GM06990 (cell line): ENCODE measurements around the gene DIABLO.

Experiments used
- DNase-seq: peaks from one replicate; pipeline ENCODE4 v3.0.0-alpha.2; 2011; ENCODE audit not compliant: insufficient read length; ENCODE audit errors: extremely low read depth
- H3K27me3 ChIP-seq: replicated peaks from 2 replicates; pipeline ENCODE4 v1.6.0; 2011; ENCODE audit warnings: low read length; ENCODE audit not compliant: control insufficient read depth, insufficient read depth
- H3K36me3 ChIP-seq: 2 replicates; pipeline ENCODE4 v1.5.1; 2011; ENCODE audit warnings: low read length; ENCODE audit not compliant: control insufficient read depth, insufficient read depth
- H3K4me3 ChIP-seq: replicated peaks from 2 replicates; pipeline ENCODE4 v1.5.1; 2011; ENCODE audit warnings: low read depth, mild to moderate bottlenecking, control low read depth, low read length
- CTCF ChIP-seq: IDR thresholded peaks from 2 replicates; pipeline ENCODE4 v1.5.1; 2011; ENCODE audit warnings: low read length, control low read depth, mild to moderate bottlenecking, inconsistent platforms; ENCODE audit not compliant: insufficient read depth, poor library complexity, severe bottlenecking

DIABLO gene

DNA sequence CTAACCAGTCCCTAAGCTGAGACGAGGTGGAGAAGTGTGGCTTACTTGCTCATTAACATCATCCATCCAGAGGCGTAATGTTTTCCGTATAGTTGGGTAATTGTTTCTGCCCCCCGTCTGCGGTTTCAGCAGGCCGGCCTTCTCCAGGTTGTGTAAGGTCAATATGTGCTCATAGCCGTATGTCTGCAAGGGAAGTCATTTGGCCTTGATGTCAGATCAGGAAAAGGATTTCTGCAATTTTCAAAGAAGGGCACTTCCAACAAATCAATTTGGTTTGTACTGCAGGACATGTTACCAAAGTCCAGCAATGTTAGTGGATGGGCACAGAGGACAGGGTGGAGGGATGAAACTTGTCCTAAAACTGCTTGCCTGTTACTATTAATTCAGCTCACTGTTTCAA is 9.9 kb upstream of the DIABLO start:
- Histone ChIP-seq H3K4me3 (no peak overlapping the region), H3K27me3 (no peaks in the 10 kb centered on the region), H3K36me3 (peaks cover 4% of the 10 kb centered on the region)
- TF ChIP-seq CTCF: no peak
- no peak for DNase-seq

DNA sequence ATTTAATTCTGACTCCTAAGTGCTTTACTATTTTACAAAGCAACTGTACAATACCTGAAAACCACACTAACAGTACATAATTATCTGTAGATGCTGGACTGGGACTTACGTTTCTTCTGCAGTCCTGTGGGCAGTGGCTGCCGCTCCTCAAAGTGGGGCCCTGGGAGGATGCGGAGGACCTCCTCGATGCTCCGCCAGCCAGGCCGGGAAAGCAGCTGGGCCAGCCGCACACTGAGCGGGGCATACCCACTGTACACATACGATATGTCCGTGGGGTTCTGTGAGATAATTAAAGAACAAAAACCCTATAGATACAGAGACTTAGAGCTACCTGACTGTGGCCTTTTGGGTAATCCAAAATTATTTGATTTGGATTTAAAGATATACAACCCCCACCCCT is 6.8 kb upstream of the DIABLO start:
- Histone ChIP-seq H3K27me3 (no peaks in the 10 kb centered on the region), H3K4me3 (no peak overlapping the region), H3K36me3 (peaks cover 6% of the 10 kb centered on the region)
- no peak for DNase-seq
- TF ChIP-seq CTCF: no peak

GRCh38 chr12:122230798-122231197 is 4.9 kb upstream of the DIABLO start:
- Histone ChIP-seq H3K4me3 (no peak overlapping the region), H3K27me3 (no peaks in the 10 kb centered on the region), H3K36me3 (peaks cover 6% of the 10 kb centered on the region)
- no peak for TF ChIP-seq CTCF
- no peak for DNase-seq

DNA sequence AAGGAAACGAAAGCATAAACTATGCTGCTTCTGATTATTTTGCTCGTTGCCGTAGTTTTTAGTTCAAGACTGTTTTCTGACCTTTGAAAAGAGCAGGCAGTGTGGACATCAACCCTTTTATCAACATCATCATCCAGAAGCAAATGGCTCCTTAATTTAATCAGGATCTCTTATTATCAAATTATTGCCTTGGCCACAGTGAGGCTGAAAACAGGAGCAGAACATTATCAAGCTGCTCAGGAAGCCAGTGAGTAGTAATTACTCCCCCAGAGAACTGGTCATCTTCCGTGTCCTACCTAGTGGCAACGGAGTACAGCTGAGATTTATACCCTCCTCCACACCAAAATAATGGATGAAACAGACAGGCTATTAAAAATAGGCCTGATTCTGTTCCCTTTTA is 2.2 kb upstream of the DIABLO start:
- Histone ChIP-seq H3K4me3 (no peak overlapping the region), H3K36me3 (peaks cover 3% of the 10 kb centered on the region), H3K27me3 (no peaks in the 10 kb centered on the region)
- no peak for TF ChIP-seq CTCF
- DNase-seq: no peak

DNA sequence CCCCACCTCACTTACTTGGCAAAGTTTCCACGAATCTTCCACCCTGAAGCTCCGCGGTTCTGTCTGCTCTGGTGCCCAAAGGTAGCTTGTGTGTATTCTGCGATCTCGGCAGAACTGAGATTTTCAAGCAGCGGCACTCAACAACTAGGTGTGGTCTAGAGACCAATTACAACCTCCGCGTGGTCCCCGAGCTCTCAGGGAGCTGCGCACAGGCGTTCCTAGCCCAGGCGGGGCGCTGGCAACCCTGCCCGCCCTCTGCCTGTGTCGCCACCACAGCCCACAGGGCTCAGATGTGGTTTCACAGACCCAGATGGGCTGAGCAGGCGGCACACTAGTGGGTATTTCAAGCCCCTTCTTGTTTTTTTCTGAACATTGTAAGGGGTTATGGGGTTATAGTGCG is 1.5 kb upstream of the DIABLO start:
- H3K4me3 ChIP-seq: no peak overlapping the region
- peaks cover 3% of the 10 kb centered on the region for H3K36me3 ChIP-seq
- no peak for DNase-seq
- no peaks in the 10 kb centered on the region for H3K27me3 ChIP-seq
- TF ChIP-seq CTCF: no peak

GRCh38 chr12:122226366-122227125 is 694 bp upstream of the DIABLO start:
- TF ChIP-seq CTCF: no peak
- Histone ChIP-seq H3K27me3 (no peaks in the 10 kb centered on the region), H3K4me3 (peak overlapping the region; percentile 60), H3K36me3 (peaks cover 3% of the 10 kb centered on the region)
- DNase-seq: no peak
